SK-N-SH (cell line): ENCODE measurements around the gene AREL1. TPM values are rescaled to one million over a fixed set of nuclear protein-coding genes. Genes with fewer than 3 reads are reported as not detected.

Experiments
- CTCF ChIA-PET: fragments of 300-600, 350-600 bp; formaldehyde crosslinking; extraction: SDS; loops from one replicate; lab custom pipeline; 2021; lab: Yijun Ruan, JAX
- POLR2A ChIA-PET: fragments of 350-600 bp; sonication (Branson Sonifier 250); formaldehyde crosslinking; extraction: SDS; loops from one replicate; lab custom pipeline; 2020; ENCODE audit warnings: antibody characterized with exemption, inconsistent platforms; lab: Yijun Ruan, JAX
- DNase-seq: peaks from one replicate; pipeline ENCODE4 v3.0.0; 2012
- H2AFZ ChIP-seq: fragments of 200-600 bp; sonication (generic); 2 replicates; pipeline ENCODE4 v1.8.1; 2016; ENCODE audit warnings: antibody characterized with exemption, mild to moderate bottlenecking, low read depth
- H3F3A ChIP-seq: fragments of 200-600 bp; sonication (generic); replicated peaks from 2 replicates; pipeline ENCODE3; 2016; ENCODE audit warnings: antibody characterized with exemption, mild to moderate bottlenecking; ENCODE audit not compliant: insufficient read depth
- H3K27ac ChIP-seq, 2 experiments: fragments of 200-500 bp in 1 of 2; fragments of 200-600 bp in 1 of 2; sonication (Bioruptor generic) in 1 of 2; sonication (generic), shearing (Covaris generic) in 1 of 2; 2 replicates each; pipeline versions ENCODE4 v1.5.1 to v1.6.1; 2014 to 2016; ENCODE audit warnings: low read depth in 2 of 2, inconsistent platforms in 1 of 2, low read length in 1 of 2, mild to moderate bottlenecking in 1 of 2, mixed read lengths in 1 of 2
- H3K27me3 ChIP-seq: fragments of 200-600 bp; sonication (generic), shearing (Covaris generic); 2 replicates; pipeline ENCODE4 v1.6.1; 2016; ENCODE audit warnings: mixed run types; ENCODE audit not compliant: insufficient read depth
- H3K36me3 ChIP-seq, 2 experiments: fragments of 200-500 bp in 1 of 2; fragments of 200-600 bp in 1 of 2; sonication (Bioruptor generic) in 1 of 2; sonication (generic) in 1 of 2; replicated peaks in 1 of 2; 2 replicates each; pipeline versions ENCODE3 to v1.5.1; 2014 to 2016; ENCODE audit warnings: low read length in 1 of 2, mild to moderate bottlenecking in 1 of 2; ENCODE audit not compliant: insufficient read depth in 2 of 2, control insufficient read depth in 1 of 2
- H3K4me1 ChIP-seq, 2 experiments: fragments of 200-500 bp in 1 of 2; fragments of 200-600 bp in 1 of 2; sonication (Bioruptor generic) in 1 of 2; sonication (generic), shearing (Covaris generic) in 1 of 2; 2 replicates each; pipeline versions ENCODE4 v1.5.1 to v1.6.1; 2014 to 2016; ENCODE audit warnings: low read depth in 1 of 2, low read length in 1 of 2, mixed run types in 1 of 2; ENCODE audit not compliant: insufficient read depth in 2 of 2, control insufficient read depth in 1 of 2
- H3K4me2 ChIP-seq: fragments of 200-600 bp; sonication (generic), shearing (Covaris generic); 2 replicates; pipeline ENCODE4 v1.6.1; 2017; ENCODE audit warnings: mixed run types
- H3K4me3 ChIP-seq, 2 experiments: fragments of 200-500 bp in 1 of 2; fragments of 200-600 bp in 1 of 2; sonication (Bioruptor generic) in 1 of 2; sonication (generic), shearing (Covaris generic) in 1 of 2; 2 replicates each; pipeline versions ENCODE4 v1.5.1 to v1.8.1; 2014 to 2016; ENCODE audit warnings: low read depth in 2 of 2, inconsistent platforms in 1 of 2, low read length in 1 of 2, mild to moderate bottlenecking in 1 of 2, mixed read lengths in 1 of 2, moderate library complexity in 1 of 2
- H3K79me2 ChIP-seq: fragments of 200-600 bp; sonication (generic); 2 replicates; pipeline ENCODE4 v1.8.1; 2017; ENCODE audit warnings: mild to moderate bottlenecking; ENCODE audit not compliant: insufficient read depth
- H3K9ac ChIP-seq: fragments of 200-600 bp; sonication (generic); 2 replicates; pipeline ENCODE4 v1.6.1; 2017; ENCODE audit warnings: mixed run types
- H3K9me2 ChIP-seq: fragments of 200-600 bp; sonication (generic); 2 replicates; pipeline ENCODE4 v1.6.1; 2017; ENCODE audit warnings: mixed run types
- H3K9me3 ChIP-seq: fragments of 200-600 bp; sonication (generic); 2 replicates; pipeline ENCODE4 v1.6.1; 2017; ENCODE audit warnings: mixed run types, mild to moderate bottlenecking, moderate library complexity
- H4K20me1 ChIP-seq: fragments of 200-600 bp; sonication (generic); 2 replicates; pipeline ENCODE4 v1.6.1; 2017; ENCODE audit warnings: mild to moderate bottlenecking, mixed run types; ENCODE audit not compliant: insufficient read depth
- CHD2 ChIP-seq: fragments of 150-350 bp; IDR thresholded peaks from 2 replicates; pipeline ENCODE4 v1.6.1; 2018; ENCODE audit warnings: low read length; ENCODE audit not compliant: partially characterized antibody
- EP300 ChIP-seq, 2 experiments: IDR thresholded peaks; 2 replicates each; pipeline versions ENCODE4 v1.4.0 to v1.6.1; 2012; ENCODE audit warnings: borderline replicate concordance in 1 of 2, low read depth in 1 of 2, low read length in 1 of 2
- FOSL2 ChIP-seq: IDR thresholded peaks from 2 replicates; pipeline ENCODE4 v1.4.0; 2012; ENCODE audit warnings: low read depth, mild to moderate bottlenecking, moderate library complexity, borderline replicate concordance
- FOXJ3 ChIP-seq: sonication (generic); formaldehyde crosslinking; IDR thresholded peaks from 2 replicates; pipeline ENCODE4 v1.5.1; 2020; ENCODE audit warnings: mild to moderate bottlenecking, missing genetic modification reagents
- FOXM1 ChIP-seq: IDR thresholded peaks from 2 replicates; pipeline ENCODE4 v1.4.0; 2012; ENCODE audit warnings: low read depth, mild to moderate bottlenecking
- GATA2 ChIP-seq: sonication (generic); formaldehyde crosslinking; IDR thresholded peaks from 2 replicates; pipeline ENCODE4 v1.5.0; 2020; ENCODE audit warnings: mild to moderate bottlenecking, missing genetic modification reagents
- JUND ChIP-seq: IDR thresholded peaks from 2 replicates; pipeline ENCODE4 v1.4.0; 2012
- MEF2A ChIP-seq: IDR thresholded peaks from 2 replicates; pipeline ENCODE4 v1.4.0; 2012; ENCODE audit warnings: low read depth, borderline replicate concordance
- MXI1 ChIP-seq: IDR thresholded peaks from 2 replicates; pipeline ENCODE4 v1.6.1; 2012; ENCODE audit warnings: mild to moderate bottlenecking, low read depth, low read length, improper control_type of control experiment
- RAD21 ChIP-seq: IDR thresholded peaks from 2 replicates; pipeline ENCODE4 v1.6.1; 2012; ENCODE audit warnings: mild to moderate bottlenecking, low read length
- RFX5 ChIP-seq: IDR thresholded peaks from 2 replicates; pipeline ENCODE4 v1.6.1; 2012; ENCODE audit warnings: mild to moderate bottlenecking, improper control_type of control experiment, low read length
- RXRA ChIP-seq: IDR thresholded peaks from 2 replicates; pipeline ENCODE4 v1.4.0; 2012; ENCODE audit warnings: low read depth, mild to moderate bottlenecking, borderline replicate concordance
- SMC3 ChIP-seq: IDR thresholded peaks from 2 replicates; pipeline ENCODE4 v1.6.1; 2012; ENCODE audit warnings: low read depth, low read length, improper control_type of control experiment
- TAF1 ChIP-seq: IDR thresholded peaks from 2 replicates; pipeline ENCODE4 v1.6.1; 2012; ENCODE audit warnings: low read depth, mild to moderate bottlenecking, low read length, moderate library complexity, borderline replicate concordance
- WGBS: methylation state at CpG from one replicate; pipeline ENCODE4 v1.1.6; 2017; ENCODE audit warnings: low lambda C conversion rate; 5-methylcytosine and 5-hydroxymethylcytosine counted together
- polyA plus RNA-seq, 3 experiments: library from polyadenylated mRNA; depleted of rRNA; stranded (reverse); fragments of >200 nt; gene quantifications; 2 replicates each; pipeline ENCODE4 v1.2.3, GENCODE V29; 2012
- TF ChIP-seq, protein P1 (sequence below): fragments of 150-350 bp; IDR thresholded peaks from 2 replicates; pipeline ENCODE4 v1.6.1; 2016; ENCODE audit warnings: mild to moderate bottlenecking, low read depth, low read length
- TF ChIP-seq, protein P2 (sequence below): IDR thresholded peaks from 2 replicates; pipeline ENCODE4 v1.4.0; 2012; ENCODE audit warnings: low read depth
- TF ChIP-seq, protein P3 (sequence below): IDR thresholded peaks from 2 replicates; pipeline ENCODE4 v1.4.0; 2012; ENCODE audit warnings: low read depth, borderline replicate concordance
- TF ChIP-seq, protein P4 (sequence below): fragments of 150-350 bp; IDR thresholded peaks from 2 replicates; pipeline ENCODE4 v1.6.1; 2017; ENCODE audit warnings: antibody characterized with exemption, low read length, low read depth, borderline replicate concordance
- TF ChIP-seq, protein P5 (sequence below): IDR thresholded peaks from 2 replicates; pipeline ENCODE4 v1.4.0; 2012; ENCODE audit warnings: low read depth, borderline replicate concordance

Gene AREL1
- polyA plus RNA-seq, 1 of the 3 experiments (the other 2 are of a cell fraction): 35.1 TPM

DNA sequence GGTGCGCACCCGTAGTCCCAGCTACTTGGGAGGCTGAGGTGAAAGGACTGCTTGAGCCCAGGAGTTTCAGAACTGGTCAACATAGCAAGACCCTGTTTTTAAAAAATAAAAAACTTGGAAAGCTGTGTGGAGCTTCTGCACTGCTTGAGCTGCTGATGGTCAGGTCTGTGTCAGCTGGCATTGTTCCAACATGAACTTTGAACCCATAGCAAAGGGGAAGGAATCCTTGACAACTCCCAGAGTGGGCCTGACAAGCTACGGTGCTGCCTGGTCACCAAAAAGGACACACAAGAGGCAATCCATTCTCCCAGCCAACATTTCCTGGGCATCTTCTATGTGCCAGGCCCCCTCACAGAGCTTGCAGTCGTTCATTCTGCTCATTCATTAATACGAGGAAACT, 84.5 kb downstream of the AREL1 start:
- WGBS: 90% methylated on average over 5 of the region's 5 CpGs
- Histone ChIP-seq H3K9me3 (no peaks in the 10 kb centered on the region), H3K4me1 (no peaks in the 10 kb centered on the region), H3K27ac (no peak overlapping the region), H3K9ac (no peak overlapping the region), H3K9me2 (no peaks in the 10 kb centered on the region), H3K79me2 (no peaks in the 10 kb centered on the region), H3K4me3 (no peak overlapping the region), H2AFZ (no peak overlapping the region), H3K27me3 (no peaks in the 10 kb centered on the region), H4K20me1 (no peaks in the 10 kb centered on the region), H3F3A (no peaks in the 10 kb centered on the region), H3K36me3 (no peaks in the 10 kb centered on the region), H3K4me2 (no peak overlapping the region)
- DNase-seq: no peak
- TF ChIP-seq RAD21: no peak
- no peak for TF ChIP-seq FOXM1
- no peak for TF ChIP-seq RXRA
- TF ChIP-seq MEF2A: no peak
- TF ChIP-seq FOXJ3 (CRISPR knock-in tag): no peak
- TF ChIP-seq, protein P1, sequence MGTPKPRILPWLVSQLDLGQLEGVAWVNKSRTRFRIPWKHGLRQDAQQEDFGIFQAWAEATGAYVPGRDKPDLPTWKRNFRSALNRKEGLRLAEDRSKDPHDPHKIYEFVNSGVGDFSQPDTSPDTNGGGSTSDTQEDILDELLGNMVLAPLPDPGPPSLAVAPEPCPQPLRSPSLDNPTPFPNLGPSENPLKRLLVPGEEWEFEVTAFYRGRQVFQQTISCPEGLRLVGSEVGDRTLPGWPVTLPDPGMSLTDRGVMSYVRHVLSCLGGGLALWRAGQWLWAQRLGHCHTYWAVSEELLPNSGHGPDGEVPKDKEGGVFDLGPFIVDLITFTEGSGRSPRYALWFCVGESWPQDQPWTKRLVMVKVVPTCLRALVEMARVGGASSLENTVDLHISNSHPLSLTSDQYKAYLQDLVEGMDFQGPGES: no peak
- no peak for TF ChIP-seq TAF1
- TF ChIP-seq, protein P2, sequence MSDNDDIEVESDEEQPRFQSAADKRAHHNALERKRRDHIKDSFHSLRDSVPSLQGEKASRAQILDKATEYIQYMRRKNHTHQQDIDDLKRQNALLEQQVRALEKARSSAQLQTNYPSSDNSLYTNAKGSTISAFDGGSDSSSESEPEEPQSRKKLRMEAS: no peak
- no peak for TF ChIP-seq GATA2 (CRISPR knock-in tag)
- no peak for TF ChIP-seq FOSL2
- TF ChIP-seq, protein P3, sequence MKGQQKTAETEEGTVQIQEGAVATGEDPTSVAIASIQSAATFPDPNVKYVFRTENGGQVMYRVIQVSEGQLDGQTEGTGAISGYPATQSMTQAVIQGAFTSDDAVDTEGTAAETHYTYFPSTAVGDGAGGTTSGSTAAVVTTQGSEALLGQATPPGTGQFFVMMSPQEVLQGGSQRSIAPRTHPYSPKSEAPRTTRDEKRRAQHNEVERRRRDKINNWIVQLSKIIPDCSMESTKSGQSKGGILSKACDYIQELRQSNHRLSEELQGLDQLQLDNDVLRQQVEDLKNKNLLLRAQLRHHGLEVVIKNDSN: no peak
- TF ChIP-seq RFX5: no peak
- TF ChIP-seq, protein P4, sequence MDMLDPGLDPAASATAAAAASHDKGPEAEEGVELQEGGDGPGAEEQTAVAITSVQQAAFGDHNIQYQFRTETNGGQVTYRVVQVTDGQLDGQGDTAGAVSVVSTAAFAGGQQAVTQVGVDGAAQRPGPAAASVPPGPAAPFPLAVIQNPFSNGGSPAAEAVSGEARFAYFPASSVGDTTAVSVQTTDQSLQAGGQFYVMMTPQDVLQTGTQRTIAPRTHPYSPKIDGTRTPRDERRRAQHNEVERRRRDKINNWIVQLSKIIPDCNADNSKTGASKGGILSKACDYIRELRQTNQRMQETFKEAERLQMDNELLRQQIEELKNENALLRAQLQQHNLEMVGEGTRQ: no peak
- TF ChIP-seq CHD2: no peak
- TF ChIP-seq, protein P5, sequence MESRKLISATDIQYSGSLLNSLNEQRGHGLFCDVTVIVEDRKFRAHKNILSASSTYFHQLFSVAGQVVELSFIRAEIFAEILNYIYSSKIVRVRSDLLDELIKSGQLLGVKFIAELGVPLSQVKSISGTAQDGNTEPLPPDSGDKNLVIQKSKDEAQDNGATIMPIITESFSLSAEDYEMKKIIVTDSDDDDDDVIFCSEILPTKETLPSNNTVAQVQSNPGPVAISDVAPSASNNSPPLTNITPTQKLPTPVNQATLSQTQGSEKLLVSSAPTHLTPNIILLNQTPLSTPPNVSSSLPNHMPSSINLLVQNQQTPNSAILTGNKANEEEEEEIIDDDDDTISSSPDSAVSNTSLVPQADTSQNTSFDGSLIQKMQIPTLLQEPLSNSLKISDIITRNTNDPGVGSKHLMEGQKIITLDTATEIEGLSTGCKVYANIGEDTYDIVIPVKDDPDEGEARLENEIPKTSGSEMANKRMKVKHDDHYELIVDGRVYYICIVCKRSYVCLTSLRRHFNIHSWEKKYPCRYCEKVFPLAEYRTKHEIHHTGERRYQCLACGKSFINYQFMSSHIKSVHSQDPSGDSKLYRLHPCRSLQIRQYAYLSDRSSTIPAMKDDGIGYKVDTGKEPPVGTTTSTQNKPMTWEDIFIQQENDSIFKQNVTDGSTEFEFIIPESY: no peak
- no peak for TF ChIP-seq JUND
- no peak for TF ChIP-seq EP300 (IDR thresholded peaks at IDR 0.05; ENCODE audit: borderline replicate concordance in 1 of 2, low read depth in 1 of 2, low read length in 1 of 2)
- no peak for TF ChIP-seq SMC3
- no peak for TF ChIP-seq MXI1
- POLR2A ChIA-PET: no interaction called here
- CTCF ChIA-PET: interaction anchor here (1.0 to 6.0 kb wide), 5 partner anchors 10 to 126 kb away, joined by 3 to 39 read pairs (median 8); partner anchors contain the start of gene LTBP2
